HUES64 (cell line): ENCODE results near the gene EML5.
A peak's percentile ranks its signal among the peaks of the same experiment; 100 is the strongest.

Source experiments
- H3K27ac ChIP-seq: 2 replicates; pipeline ENCODE4 v1.7.0; 2013; ENCODE audit warnings: low read depth, low read length, inconsistent platforms
- H3K27me3 ChIP-seq: 2 replicates; pipeline ENCODE4 v1.6.1; 2013; ENCODE audit warnings: mild to moderate bottlenecking, low read length; ENCODE audit not compliant: insufficient read depth
- H3K36me3 ChIP-seq: 2 replicates; pipeline ENCODE4 v1.6.1; 2013; ENCODE audit warnings: mild to moderate bottlenecking, low read length; ENCODE audit not compliant: insufficient read depth
- H3K4me1 ChIP-seq: 2 replicates; pipeline ENCODE4 v1.6.1; 2013; ENCODE audit warnings: mild to moderate bottlenecking, low read length, moderate library complexity; ENCODE audit not compliant: insufficient read depth
- H3K4me3 ChIP-seq: 2 replicates; pipeline ENCODE4 v1.5.1; 2013; ENCODE audit warnings: mild to moderate bottlenecking, low read length, moderate library complexity
- H3K9ac ChIP-seq: 2 replicates; pipeline ENCODE4 v1.6.1; 2013; ENCODE audit warnings: mild to moderate bottlenecking, low read depth, low read length
- H3K9me3 ChIP-seq: 2 replicates; pipeline ENCODE4 v1.6.1; 2013; ENCODE audit warnings: low read depth, low read length; ENCODE audit not compliant: insufficient read depth
- WGBS: fragments of 150-250, 120-280 bp; methylation state at CpG from one replicate; pipeline ENCODE4 v1.1.7; 2013; ENCODE audit warnings: missing lambda C conversion rate; 5-methylcytosine and 5-hydroxymethylcytosine counted together

EML5 gene

GRCh38 chr14:88710709-88711108 is 82.0 kb downstream of the EML5 start:
- no peak overlapping the region for H3K9ac ChIP-seq
- no peaks in the 10 kb centered on the region for H3K36me3 ChIP-seq
- H3K9me3 ChIP-seq: no peaks in the 10 kb centered on the region
- no peaks in the 10 kb centered on the region for H3K4me1 ChIP-seq
- no CpG with 5 or more reads among the region's 2 CpGs for WGBS
- H3K4me3 ChIP-seq: no peak overlapping the region
- H3K27ac ChIP-seq: no peak overlapping the region
- no peaks in the 10 kb centered on the region for H3K27me3 ChIP-seq

DNA sequence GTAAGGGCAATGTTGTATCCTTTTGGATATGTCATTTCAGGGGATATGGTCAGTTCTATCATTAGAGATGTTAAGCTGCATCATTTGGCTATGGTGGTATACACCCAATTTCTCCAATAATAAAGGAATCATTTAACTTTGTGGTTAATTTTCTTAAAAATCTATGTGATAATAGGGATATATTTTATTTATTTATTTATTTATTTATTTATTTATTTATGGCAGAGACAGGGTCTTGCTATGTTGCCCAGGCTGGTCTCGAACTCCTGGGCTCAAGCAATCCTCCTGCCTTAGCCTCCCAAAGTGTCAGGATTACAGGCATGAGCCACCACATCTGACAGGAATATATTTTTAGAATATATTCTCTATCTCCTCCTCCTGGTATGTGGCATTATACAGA is 85.7 kb downstream of the EML5 start:
- Histone ChIP-seq H3K4me1 (no peaks in the 10 kb centered on the region), H3K9me3 (no peaks in the 10 kb centered on the region), H3K9ac (no peak overlapping the region), H3K4me3 (no peak overlapping the region), H3K27ac (no peak overlapping the region), H3K36me3 (no peaks in the 10 kb centered on the region), H3K27me3 (no peaks in the 10 kb centered on the region)
- WGBS: 92% methylated on average over 1 of the region's 1 CpG

DNA sequence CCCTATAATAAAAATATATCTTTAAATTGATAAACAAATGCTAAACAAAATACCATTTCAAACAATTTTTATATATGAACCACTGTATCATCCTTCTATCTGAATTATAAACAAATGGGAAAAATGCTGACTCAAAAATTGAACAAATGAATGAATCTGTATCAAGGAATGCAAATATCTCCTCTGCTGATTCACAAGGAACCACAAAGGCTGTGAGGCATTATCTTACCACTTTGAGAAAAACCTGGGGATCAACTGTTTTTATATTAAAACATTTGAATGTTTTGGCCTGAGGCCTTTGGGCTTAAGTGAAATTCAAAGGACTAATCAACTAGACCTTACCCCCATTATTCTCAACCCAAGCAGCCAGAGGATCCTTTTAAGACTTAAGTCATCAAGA is 86.3 kb downstream of the EML5 start:
- Histone ChIP-seq H3K36me3 (no peaks in the 10 kb centered on the region), H3K4me1 (no peaks in the 10 kb centered on the region), H3K27me3 (no peaks in the 10 kb centered on the region), H3K9ac (no peak overlapping the region), H3K4me3 (no peak overlapping the region), H3K27ac (no peak overlapping the region), H3K9me3 (no peaks in the 10 kb centered on the region)

DNA sequence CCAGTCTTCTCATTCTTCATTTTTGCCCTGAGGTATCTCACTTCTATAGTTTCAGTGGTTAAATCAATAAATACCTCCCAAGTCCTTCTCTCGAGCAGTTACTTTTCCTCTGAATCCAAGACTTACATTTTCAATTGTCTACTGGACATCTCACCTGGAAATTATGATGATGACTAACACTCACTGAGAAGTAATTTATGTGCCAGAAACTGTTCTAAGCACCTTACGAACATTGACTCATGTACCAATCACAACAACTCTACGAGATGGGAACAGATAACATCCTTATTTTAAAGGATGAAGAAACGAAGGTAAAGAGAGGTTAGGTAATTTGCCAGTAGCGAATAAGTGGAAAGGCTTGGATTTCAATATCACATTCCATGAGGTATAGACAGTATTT is 94.1 kb downstream of the EML5 start:
- Histone ChIP-seq H3K27ac (no peak overlapping the region), H3K4me3 (no peak overlapping the region), H3K9me3 (no peaks in the 10 kb centered on the region), H3K4me1 (no peaks in the 10 kb centered on the region), H3K9ac (no peak overlapping the region), H3K36me3 (no peaks in the 10 kb centered on the region), H3K27me3 (no peaks in the 10 kb centered on the region)
- 96% methylated on average over 5 of the region's 5 CpGs for WGBS

DNA sequence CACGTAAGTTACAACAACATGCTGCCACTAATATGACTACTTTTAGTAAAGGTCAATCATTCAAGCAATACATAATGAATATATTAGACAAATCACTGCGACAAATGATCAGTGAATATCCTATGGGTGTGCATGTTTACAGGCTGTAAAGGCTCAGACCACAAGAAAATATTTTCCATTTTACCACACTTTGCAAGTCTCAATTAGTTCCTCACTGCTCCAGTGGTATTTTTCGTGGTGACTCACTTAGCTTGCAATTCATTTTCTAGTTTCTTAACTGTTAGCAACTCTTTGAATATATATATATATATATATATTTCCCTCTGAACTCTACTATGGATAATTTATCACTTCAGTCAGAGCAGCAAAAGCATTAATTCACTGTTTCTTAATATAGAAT is 96.9 kb downstream of the EML5 start:
- no peaks in the 10 kb centered on the region for H3K36me3 ChIP-seq
- no peaks in the 10 kb centered on the region for H3K27me3 ChIP-seq
- H3K9me3 ChIP-seq: no peaks in the 10 kb centered on the region
- H3K4me3 ChIP-seq: no peak overlapping the region
- H3K4me1 ChIP-seq: no peaks in the 10 kb centered on the region
- H3K27ac ChIP-seq: no peak overlapping the region
- H3K9ac ChIP-seq: no peak overlapping the region
- 91% methylated on average over 2 of the region's 3 CpGs for WGBS

DNA sequence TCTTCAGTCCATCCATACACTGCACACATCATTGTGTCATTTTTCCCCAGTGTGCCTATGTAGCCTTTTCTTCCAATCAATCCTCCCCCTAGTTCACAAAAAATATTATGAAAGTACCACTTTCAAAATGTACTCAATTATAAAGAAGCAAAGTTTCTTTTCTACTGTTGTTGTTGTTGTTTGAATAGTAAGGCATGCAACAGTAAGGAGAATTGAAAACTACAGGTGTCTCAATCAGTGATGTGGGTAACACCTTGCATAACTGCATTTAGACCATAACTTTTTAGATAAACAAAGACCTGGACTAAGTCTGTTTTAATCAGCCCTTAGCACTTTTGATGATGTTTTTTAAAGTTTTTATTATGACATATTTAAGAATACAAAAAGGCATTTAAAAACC is 104.4 kb downstream of the EML5 start:
- no peaks in the 10 kb centered on the region for H3K27me3 ChIP-seq
- H3K4me3 ChIP-seq: no peak overlapping the region
- no peaks in the 10 kb centered on the region for H3K9me3 ChIP-seq
- H3K36me3 ChIP-seq: no peaks in the 10 kb centered on the region
- no peaks in the 10 kb centered on the region for H3K4me1 ChIP-seq
- H3K9ac ChIP-seq: no peak overlapping the region
- H3K27ac ChIP-seq: no peak overlapping the region

- H3K27me3 ChIP-seq: no peaks in the 10 kb centered on the region
- 59% methylated on average over 2 of the region's 2 CpGs for WGBS
- H3K4me3 ChIP-seq: no peak overlapping the region
Observed at GRCh38 chr14:88683119-88683518, 109.6 kb downstream of the EML5 start.

DNA sequence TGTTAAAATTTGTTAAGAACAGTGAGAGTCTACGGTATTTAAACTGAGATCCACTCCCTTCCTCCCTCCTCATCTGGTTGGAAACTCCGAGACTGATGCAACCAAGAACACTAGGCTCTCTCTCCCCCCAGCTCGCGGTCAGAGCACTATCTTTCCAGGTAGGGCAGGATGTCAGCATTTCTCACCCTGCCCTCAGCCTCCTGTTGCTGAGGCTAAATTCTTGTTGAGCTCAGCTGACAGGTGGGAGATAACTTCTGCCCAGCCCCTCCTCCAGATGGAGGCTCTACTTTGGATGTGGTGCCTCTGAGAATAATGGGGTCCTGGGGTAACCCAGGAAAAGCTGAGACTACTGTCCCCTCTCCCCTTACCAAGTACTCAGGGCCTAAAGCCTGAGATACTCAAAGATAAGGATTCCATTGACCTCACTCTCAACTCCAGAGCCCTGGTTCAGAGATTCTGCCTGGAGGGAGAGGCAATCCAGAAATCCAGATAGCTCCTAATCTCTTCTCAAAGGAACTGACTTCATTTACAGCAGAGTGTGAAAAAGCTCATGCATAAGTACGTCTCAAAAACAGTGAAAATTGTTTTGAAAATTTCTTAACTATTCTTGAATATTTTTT is 110.1 kb downstream of the EML5 start:
- Histone ChIP-seq H3K4me3 (no peak overlapping the region), H3K27me3 (no peaks in the 10 kb centered on the region), H3K9ac (no peak overlapping the region), H3K4me1 (peaks cover 11% of the 10 kb centered on the region; the same call in 1 of the 2 replicates), H3K9me3 (no peaks in the 10 kb centered on the region), H3K36me3 (no peaks in the 10 kb centered on the region), H3K27ac (peak overlapping the region; percentile 43; the same call in 1 of the 2 replicates)
- WGBS: 45% methylated on average over 4 of the region's 5 CpGs

More at GRCh38 chr14:88683119-88683518, 109.6 kb downstream of the EML5 start:
- H3K36me3 ChIP-seq: no peaks in the 10 kb centered on the region
- H3K9ac ChIP-seq: no peak overlapping the region
- H3K4me1 ChIP-seq: peaks cover 11% of the 10 kb centered on the region; the same call in 1 of the 2 replicates
- no peak overlapping the region for H3K27ac ChIP-seq
- no peaks in the 10 kb centered on the region for H3K9me3 ChIP-seq

- WGBS: 97% methylated on average over 3 of the region's 5 CpGs
- no peaks in the 10 kb centered on the region for H3K36me3 ChIP-seq
- no peak overlapping the region for H3K4me3 ChIP-seq
- peaks cover 11% of the 10 kb centered on the region; the same call in 1 of the 2 replicates for H3K4me1 ChIP-seq
- H3K27ac ChIP-seq: peak overlapping the region; percentile 43; the same call in 1 of the 2 replicates
- H3K27me3 ChIP-seq: no peaks in the 10 kb centered on the region
- no peak overlapping the region for H3K9ac ChIP-seq
- H3K9me3 ChIP-seq: no peaks in the 10 kb centered on the region
Observed at GRCh38 chr14:88681755-88682494, 110.8 kb downstream of the EML5 start.

DNA sequence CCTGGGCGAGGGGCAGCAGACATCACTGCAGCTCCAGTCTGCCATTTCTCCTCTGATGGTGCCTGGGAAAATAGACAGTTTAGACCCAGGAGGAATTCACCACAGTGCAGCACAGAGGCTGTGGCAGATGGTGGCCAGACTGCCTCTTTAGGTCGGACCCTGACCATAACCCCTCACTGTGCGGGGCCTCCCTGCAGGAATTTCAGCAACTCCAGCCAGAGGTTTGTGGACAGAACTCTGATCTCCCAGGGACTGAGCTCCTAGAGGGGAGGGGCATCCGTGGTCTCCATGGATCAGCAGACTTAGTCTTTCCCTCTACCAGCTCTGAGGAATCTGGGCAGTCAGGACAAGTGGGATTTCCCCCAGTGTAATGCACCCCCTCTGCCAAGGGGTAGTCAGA is 123.4 kb downstream of the EML5 start:
- Histone ChIP-seq H3K9ac (no peak overlapping the region), H3K36me3 (no peaks in the 10 kb centered on the region), H3K9me3 (no peaks in the 10 kb centered on the region), H3K4me1 (no peaks in the 10 kb centered on the region), H3K4me3 (no peak overlapping the region), H3K27ac (no peak overlapping the region), H3K27me3 (0 out of 2 replicates have a peak, but pooled peaks cover 2% of the 10 kb centered on the region)
- WGBS: 87% methylated on average over 4 of the region's 4 CpGs

DNA sequence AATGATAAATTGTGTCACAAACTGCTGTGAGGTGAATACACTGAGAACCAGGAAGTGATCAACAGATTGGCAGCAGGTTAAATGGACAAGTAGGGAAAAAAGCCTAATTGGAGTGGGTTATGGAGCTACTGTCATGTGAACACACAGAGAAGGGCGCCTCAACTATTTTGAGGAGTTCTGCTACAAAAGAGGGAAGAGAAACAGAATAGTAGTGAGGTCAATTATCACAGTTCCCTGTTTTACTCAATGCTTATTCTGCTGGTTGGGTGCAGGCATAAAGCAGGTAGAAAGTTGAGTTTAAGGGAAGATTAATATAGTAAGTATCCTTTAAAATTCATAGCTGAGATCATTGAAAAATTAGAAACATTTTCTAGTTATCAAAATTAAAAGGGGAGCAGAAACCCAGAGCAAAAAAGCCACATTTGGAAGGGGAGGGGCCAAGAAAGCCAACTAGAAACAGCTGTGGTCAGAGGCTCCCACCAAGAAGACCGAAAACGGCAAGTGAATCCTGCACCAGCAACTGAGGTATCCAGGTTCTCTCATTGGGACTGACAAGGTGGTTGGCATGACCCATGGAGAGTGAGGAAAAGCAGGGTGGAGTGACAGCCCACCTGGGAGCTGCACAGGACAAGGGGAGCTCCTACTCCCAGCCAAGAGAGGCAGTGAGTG is 124.2 kb downstream of the EML5 start:
- H3K9me3 ChIP-seq: no peaks in the 10 kb centered on the region
- H3K9ac ChIP-seq: no peak overlapping the region
- no peaks in the 10 kb centered on the region for H3K4me1 ChIP-seq
- H3K36me3 ChIP-seq: no peaks in the 10 kb centered on the region
- H3K4me3 ChIP-seq: no peak overlapping the region
- 0 out of 2 replicates have a peak, but pooled peaks cover 2% of the 10 kb centered on the region for H3K27me3 ChIP-seq
- no peak overlapping the region for H3K27ac ChIP-seq
- 90% methylated on average over 3 of the region's 3 CpGs for WGBS
